ENCODE measurements around the gene ASCL1.

ASCL1 gene

GRCh38 chr12:102958830-102959176 lies 1.3 kb downstream of the ASCL1 start:
- ATAC-seq (replicated peaks) (no peak), DNase-seq (no peak)
- Mint-ChIP-seq H3K27me3 (peaks cover 76 to 95% of the 10 kb centered on the region in 2 donors), H3K36me3 (peaks cover 3 to 6% of the 10 kb centered on the region in 2 donors), H3K4me1 (peaks cover 20 to 27% of the 10 kb centered on the region in 2 donors), H3K9me3 (peaks cover 5 to 10% of the 10 kb centered on the region in 2 donors), H3K27ac (peak overlapping the region; percentile 3), H3K4me3 (peak overlapping the region; percentile 12 to 88)

- Mint-ChIP-seq H3K27me3 (peaks cover 76 to 95% of the 10 kb centered on the region in 2 donors), H3K27ac (peak overlapping the region; percentile 1), H3K9me3 (peaks cover 8 to 15% of the 10 kb centered on the region in 2 donors), H3K4me1 (peaks cover 20 to 27% of the 10 kb centered on the region in 2 donors), H3K36me3 (peaks cover 8 to 10% of the 10 kb centered on the region in 2 donors), H3K4me3 (peak overlapping the region in 1 of 2 donors; percentile 12)
- ATAC-seq (replicated peaks) (no peak), DNase-seq (no peak)
Observed at GRCh38 chr12:102959391-102959790, 1.9 kb downstream of the ASCL1 start.

GRCh38 chr12:102960766-102961465 lies 3.4 kb downstream of the ASCL1 start:
- ATAC-seq (replicated peaks) (no peak), DNase-seq (no peak)
- Mint-ChIP-seq H3K27ac (no peak overlapping the region), H3K4me1 (peaks cover 27 to 40% of the 10 kb centered on the region in 2 donors), H3K36me3 (peaks cover 8 to 10% of the 10 kb centered on the region in 2 donors), H3K9me3 (peaks cover 8 to 15% of the 10 kb centered on the region in 2 donors), H3K27me3 (peaks cover 76 to 95% of the 10 kb centered on the region in 2 donors), H3K4me3 (peak overlapping the region in 1 of 2 donors; percentile 2)

GRCh38 chr12:102961466-102961855 lies 4.0 kb downstream of the ASCL1 start:
- H3K9me3 Mint-ChIP-seq = peaks cover 8 to 15% of the 10 kb centered on the region in 2 donors
- ATAC-seq (replicated peaks) = no peak
- no peak for DNase-seq
- peaks cover 8 to 10% of the 10 kb centered on the region in 2 donors for H3K36me3 Mint-ChIP-seq
- H3K4me3 Mint-ChIP-seq = peak overlapping the region in 1 of 2 donors; percentile 22
- peaks cover 76 to 96% of the 10 kb centered on the region in 2 donors for H3K27me3 Mint-ChIP-seq
- peaks cover 26 to 41% of the 10 kb centered on the region in 2 donors for H3K4me1 Mint-ChIP-seq
- H3K27ac Mint-ChIP-seq = no peak overlapping the region

GRCh38 chr12:102962532-102962931 lies 5.1 kb downstream of the ASCL1 start:
- peaks cover 79 to 96% of the 10 kb centered on the region in 2 donors for H3K27me3 Mint-ChIP-seq
- peak overlapping the region in 1 of 2 donors; percentile 17 for H3K4me3 Mint-ChIP-seq
- peaks cover 17 to 30% of the 10 kb centered on the region in 2 donors for H3K4me1 Mint-ChIP-seq

GRCh38 chr12:102962986-102963385 lies 5.5 kb downstream of the ASCL1 start:
- H3K27ac Mint-ChIP-seq = no peak overlapping the region
- no peak overlapping the region for H3K4me3 Mint-ChIP-seq
- peaks cover 8 to 15% of the 10 kb centered on the region in 2 donors for H3K9me3 Mint-ChIP-seq
- H3K4me1 Mint-ChIP-seq = peaks cover 15 to 26% of the 10 kb centered on the region in 2 donors
- ATAC-seq (replicated peaks) (no peak), DNase-seq (no peak)
- H3K36me3 Mint-ChIP-seq = peaks cover 8 to 10% of the 10 kb centered on the region in 2 donors
- peaks cover 82 to 96% of the 10 kb centered on the region in 2 donors for H3K27me3 Mint-ChIP-seq

More at GRCh38 chr12:102962532-102962931, 5.1 kb downstream of the ASCL1 start:
- ATAC-seq (replicated peaks) (no peak), DNase-seq (no peak)
- peak overlapping the region; percentile 53 for H3K27ac Mint-ChIP-seq
- peaks cover 8 to 10% of the 10 kb centered on the region in 2 donors for H3K36me3 Mint-ChIP-seq
- peaks cover 8 to 15% of the 10 kb centered on the region in 2 donors for H3K9me3 Mint-ChIP-seq

- Mint-ChIP-seq H3K4me3 (no peak overlapping the region), H3K27me3 (peaks cover 80 to 95% of the 10 kb centered on the region in 2 donors), H3K4me1 (peaks cover 13 to 22% of the 10 kb centered on the region in 2 donors), H3K36me3 (peaks cover 8 to 10% of the 10 kb centered on the region in 2 donors), H3K27ac (no peak overlapping the region), H3K9me3 (peaks cover 8 to 15% of the 10 kb centered on the region in 2 donors)
- no peak for ATAC-seq (replicated peaks)
- DNase-seq = no peak
Observed at GRCh38 chr12:102963796-102964195, 6.3 kb downstream of the ASCL1 start.

GRCh38 chr12:102964872-102965271 lies 7.4 kb downstream of the ASCL1 start:
- peak overlapping the region; percentile 73 to 74 for H3K4me3 Mint-ChIP-seq
- H3K4me1 Mint-ChIP-seq = peaks cover 9 to 15% of the 10 kb centered on the region in 2 donors
- peaks cover 8 to 11% of the 10 kb centered on the region in 2 donors for H3K9me3 Mint-ChIP-seq
- peak overlapping the region; percentile 20 for H3K27ac Mint-ChIP-seq
- DNase-seq (no peak), ATAC-seq (replicated peaks) (peak in 1 of 2 donors; percentile 53)
- H3K36me3 Mint-ChIP-seq = peaks cover 8 to 10% of the 10 kb centered on the region in 2 donors
- H3K27me3 Mint-ChIP-seq = peaks cover 77 to 88% of the 10 kb centered on the region in 2 donors

- ATAC-seq (replicated peaks) = peak in 1 of 2 donors; percentile 43
Observed at GRCh38 chr12:102965281-102966155, 8.0 kb downstream of the ASCL1 start.

GRCh38 chr12:102966200-102966863 lies 8.9 kb downstream of the ASCL1 start:
- ATAC-seq (replicated peaks) (no peak), DNase-seq (no peak)
- H3K27ac Mint-ChIP-seq = no peak overlapping the region
- H3K4me3 Mint-ChIP-seq = no peak overlapping the region
- peaks cover 9 to 15% of the 10 kb centered on the region in 2 donors for H3K4me1 Mint-ChIP-seq
- peaks cover 8 to 10% of the 10 kb centered on the region in 2 donors for H3K36me3 Mint-ChIP-seq
- peaks cover 8 to 11% of the 10 kb centered on the region in 2 donors for H3K9me3 Mint-ChIP-seq
- H3K27me3 Mint-ChIP-seq = peaks cover 75 to 90% of the 10 kb centered on the region in 2 donors

More at GRCh38 chr12:102965281-102966155, 8.0 kb downstream of the ASCL1 start:
- H3K27ac Mint-ChIP-seq = no peak overlapping the region
- peak overlapping the region; percentile 73 to 74 for H3K4me3 Mint-ChIP-seq
- DNase-seq = no peak
- H3K4me1 Mint-ChIP-seq = peaks cover 9 to 15% of the 10 kb centered on the region in 2 donors
- peaks cover 8 to 10% of the 10 kb centered on the region in 2 donors for H3K36me3 Mint-ChIP-seq
- H3K27me3 Mint-ChIP-seq = peaks cover 75 to 89% of the 10 kb centered on the region in 2 donors
- peaks cover 8 to 11% of the 10 kb centered on the region in 2 donors for H3K9me3 Mint-ChIP-seq

GRCh38 chr12:102970780-102971179 lies 13.3 kb downstream of the ASCL1 start:
- H3K27me3 Mint-ChIP-seq = peaks cover 40 to 74% of the 10 kb centered on the region in 2 donors
- H3K9me3 Mint-ChIP-seq = no peaks in the 10 kb centered on the region
- no peak overlapping the region for H3K27ac Mint-ChIP-seq
- no peak for DNase-seq
- ATAC-seq (replicated peaks) = no peak
- H3K36me3 Mint-ChIP-seq = no peaks in the 10 kb centered on the region
- H3K4me1 Mint-ChIP-seq = peaks cover under 1 to 3% of the 10 kb centered on the region in 2 donors
- H3K4me3 Mint-ChIP-seq = no peak overlapping the region

- DNase-seq = no peak
- ATAC-seq (replicated peaks) = no peak
- Mint-ChIP-seq H3K36me3 (no peaks in the 10 kb centered on the region), H3K27me3 (peaks cover 37 to 73% of the 10 kb centered on the region in 2 donors), H3K9me3 (no peaks in the 10 kb centered on the region), H3K4me3 (no peak overlapping the region), H3K27ac (no peak overlapping the region), H3K4me1 (no peaks in the 10 kb centered on the region)
Observed at GRCh38 chr12:102971227-102971626, 13.8 kb downstream of the ASCL1 start.

GRCh38 chr12:102973583-102973982 lies 16.1 kb downstream of the ASCL1 start:
- H3K27me3 Mint-ChIP-seq = peaks cover 21 to 51% of the 10 kb centered on the region in 2 donors
- no peak overlapping the region for H3K4me3 Mint-ChIP-seq

More at GRCh38 chr12:102973583-102973982, 16.1 kb downstream of the ASCL1 start:
- Mint-ChIP-seq H3K9me3 (no peaks in the 10 kb centered on the region), H3K36me3 (no peaks in the 10 kb centered on the region), H3K4me1 (no peaks in the 10 kb centered on the region), H3K27ac (no peak overlapping the region)
- ATAC-seq (replicated peaks) (no peak), DNase-seq (no peak)

Measured in stimulated activated naive B cell treated with anti-CD40 and anti-IgM and Interleukin-4, amounts not matched to agents 10 μg/mL and 1 μg/mL and 100 μg/mL, for 72 hours (primary cell).